Right lobe of liver (tissue), 6 donors: ENCODE measurements around the gene PRR23A. TPM values are rescaled to one million over a fixed set of nuclear protein-coding genes. Genes with fewer than 3 reads are reported as not detected.
A peak's percentile ranks its signal among the peaks of the same experiment; 100 is the strongest.

Source experiments
- ATAC-seq, 4 donors: fragments of 200-7000 bp; cut with Tn5 transposase; one replicate each; pipeline ENCODE4 v1.9.1; 2020; ENCODE audit warnings: mild to moderate bottlenecking in 4 of 4, moderate library complexity in 4 of 4
- DNase-seq, 3 donors: peaks; one replicate each; pipeline ENCODE4 v3.0.0-alpha.2; 2020
- H3K27ac ChIP-seq, 3 donors: fragments of 200-600 bp; one replicate each; pipeline ENCODE4 v1.8.0; 2022
- H3K27me3 ChIP-seq, 2 donors: fragments of 200-600 bp; one replicate each; pipeline ENCODE4 v1.8.0; 2022
- H3K36me3 ChIP-seq, 4 donors: fragments of 200-600 bp; sonication (generic) in 1 of 4; one replicate each; pipeline versions ENCODE4 v1.5.1 to v1.8.0; 2017 to 2022; ENCODE audit warnings: control low read depth in 1 of 4
- H3K4me1 ChIP-seq, 4 donors: fragments of 200-600 bp; sonication (generic) in 1 of 4; one replicate each; pipeline versions ENCODE4 v1.5.1 to v1.8.0; 2017 to 2022; ENCODE audit warnings: control low read depth in 1 of 4
- H3K4me3 ChIP-seq, 3 donors: fragments of 200-600 bp; one replicate each; pipeline ENCODE4 v1.8.0; 2022
- H3K9me3 ChIP-seq, 4 donors: fragments of 200-600 bp; sonication (generic) in 1 of 4; one replicate each; pipeline versions ENCODE4 v1.5.1 to v1.8.0; 2017 to 2022; ENCODE audit warnings: control low read depth in 1 of 4
- POLR2A ChIP-seq: fragments of 450-650 bp; IDR thresholded peaks from one replicate; pipeline ENCODE4 v1.6.1; 2017; ENCODE audit warnings: antibody characterized with exemption, mild to moderate bottlenecking
- WGBS: methylation state at CpG from one replicate; pipeline ENCODE4 v1.1.6; 2018; ENCODE audit warnings: low coverage, low lambda C conversion rate; ENCODE audit not compliant: insufficient coverage; ENCODE audit errors: missing lambda C conversion rate; 5-methylcytosine and 5-hydroxymethylcytosine counted together
- intact Hi-C, 2 donors: fragments of 100-400 bp; cut with DNase I; formaldehyde crosslinking; loops; one replicate each; pipeline versions ENCODE4 v1.11.2 to v1.14.1; 2022
- total RNA-seq, 6 experiments: library from RNA; depleted of rRNA in 2 of 6; stranded (reverse); fragments of >200 nt in 2 of 6; fragmentation: NEBNext Ultra II Directional in 3 of 6; extraction: Animal tissue kit (Norgen Biotek cat#: 25700) in 3 of 6; gene quantifications; one replicate each; pipeline versions ENCODE4 v1.1.0 to v1.2.4, GENCODE V29; 2016 to 2023
- TF ChIP-seq, protein P1 (sequence below), 4 donors: fragments of 200-600 bp in 3 of 4; fragments of 450-650 bp in 1 of 4; IDR thresholded peaks; one replicate each; pipeline versions ENCODE4 v1.5.1 to v1.8.0; 2016 to 2022; ENCODE audit warnings: antibody characterized with exemption in 4 of 4, mild to moderate bottlenecking in 2 of 4
- donor health status: DM: no; HTN: yes; CAD: no.
- donor health status: DM: no; HTN: no; CAD: no.
- donor health status: DM: no; HTN: no; CAD: no.
- donor health status: DM: no; HTN: yes; CAD: no.
- donor health status: DM: no; HTN: yes; CAD: no.

The PRR23A gene
- total RNA-seq, 6 experiments from 2014 or later: not detected

DNA sequence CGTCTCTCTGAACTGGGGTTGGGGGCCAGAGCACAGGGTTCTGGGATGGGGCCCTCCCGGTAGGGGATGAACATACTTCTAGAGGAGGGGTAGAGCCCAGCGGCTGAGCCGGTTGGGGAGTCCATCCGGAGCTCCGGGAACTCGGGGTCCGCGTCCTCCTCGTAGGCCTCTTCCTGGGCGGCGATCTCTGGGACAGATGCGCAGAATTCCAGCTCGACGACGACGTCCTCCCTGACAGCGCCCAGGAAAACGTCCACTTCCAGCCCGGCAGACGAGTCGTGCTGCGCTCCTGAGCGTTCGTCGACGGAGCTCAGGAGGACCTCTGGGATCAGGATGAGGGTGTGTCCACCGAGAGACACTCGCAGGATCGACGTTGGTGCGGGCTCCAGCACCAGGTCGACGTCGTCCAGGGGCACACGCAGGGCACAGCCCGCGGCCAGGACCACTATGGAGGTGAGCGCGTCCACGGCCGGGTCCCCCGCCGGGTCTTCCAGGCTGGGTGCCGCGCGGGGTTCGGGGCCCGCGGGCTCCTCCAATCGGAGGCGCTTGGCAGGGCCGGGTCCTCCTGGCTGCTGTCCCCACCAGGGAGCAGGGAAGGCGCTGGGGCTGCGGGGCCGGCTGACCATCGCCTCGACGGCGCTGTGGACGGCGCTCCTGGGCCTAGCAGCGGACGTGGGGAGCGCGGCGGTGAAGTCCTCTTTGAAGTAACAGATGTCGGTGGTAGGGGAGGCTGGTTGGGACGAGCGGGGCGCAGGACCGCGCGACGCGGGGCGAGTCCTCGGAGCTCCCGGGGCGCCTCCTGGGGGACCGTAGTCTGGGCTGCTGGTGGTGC, 14.2 kb upstream of the PRR23A start:
- Histone ChIP-seq H3K4me3 (no peak overlapping the region), H3K36me3 (no peaks in the 10 kb centered on the region), H3K4me1 (no peaks in the 10 kb centered on the region), H3K27me3 (no peaks in the 10 kb centered on the region), H3K27ac (no peak overlapping the region), H3K9me3 (no peaks in the 10 kb centered on the region)
- DNase-seq (no peak), ATAC-seq (no peak)
- intact Hi-C loops: no loop called here
- no peak for TF ChIP-seq POLR2A
- TF ChIP-seq, protein P1, sequence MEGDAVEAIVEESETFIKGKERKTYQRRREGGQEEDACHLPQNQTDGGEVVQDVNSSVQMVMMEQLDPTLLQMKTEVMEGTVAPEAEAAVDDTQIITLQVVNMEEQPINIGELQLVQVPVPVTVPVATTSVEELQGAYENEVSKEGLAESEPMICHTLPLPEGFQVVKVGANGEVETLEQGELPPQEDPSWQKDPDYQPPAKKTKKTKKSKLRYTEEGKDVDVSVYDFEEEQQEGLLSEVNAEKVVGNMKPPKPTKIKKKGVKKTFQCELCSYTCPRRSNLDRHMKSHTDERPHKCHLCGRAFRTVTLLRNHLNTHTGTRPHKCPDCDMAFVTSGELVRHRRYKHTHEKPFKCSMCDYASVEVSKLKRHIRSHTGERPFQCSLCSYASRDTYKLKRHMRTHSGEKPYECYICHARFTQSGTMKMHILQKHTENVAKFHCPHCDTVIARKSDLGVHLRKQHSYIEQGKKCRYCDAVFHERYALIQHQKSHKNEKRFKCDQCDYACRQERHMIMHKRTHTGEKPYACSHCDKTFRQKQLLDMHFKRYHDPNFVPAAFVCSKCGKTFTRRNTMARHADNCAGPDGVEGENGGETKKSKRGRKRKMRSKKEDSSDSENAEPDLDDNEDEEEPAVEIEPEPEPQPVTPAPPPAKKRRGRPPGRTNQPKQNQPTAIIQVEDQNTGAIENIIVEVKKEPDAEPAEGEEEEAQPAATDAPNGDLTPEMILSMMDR (IDR thresholded peaks at IDR 0.05): no peak
- WGBS: 60% methylated on average over 7 of the region's 81 CpGs

DNA sequence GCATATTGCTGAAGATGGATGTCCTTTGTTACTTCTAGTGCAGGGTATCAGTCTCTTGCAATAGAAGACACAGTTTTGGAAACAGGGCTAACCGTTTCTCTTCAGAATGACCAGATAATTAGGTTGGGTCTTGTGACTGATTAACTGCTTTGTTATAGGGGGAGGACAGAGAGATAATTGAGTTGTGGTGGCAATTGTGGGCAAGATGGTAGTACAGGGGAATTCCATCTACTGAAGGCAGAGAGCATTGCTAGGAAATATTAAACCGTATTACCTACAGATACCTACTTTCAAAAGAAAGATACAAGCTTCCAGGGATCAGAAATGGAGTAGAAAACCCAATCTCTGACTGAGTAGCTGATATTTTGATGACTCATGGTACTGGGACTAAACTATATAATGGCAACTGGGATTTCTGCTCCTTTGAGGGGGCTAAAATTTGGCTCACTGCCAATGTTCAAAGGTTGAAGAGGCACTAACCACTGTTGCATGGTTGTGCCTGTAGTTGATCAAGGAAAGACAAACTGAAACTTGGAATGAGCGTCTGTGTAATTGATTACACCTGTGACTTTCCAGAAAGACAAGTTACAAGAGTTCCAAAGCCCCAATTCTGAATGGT, 10.5 kb upstream of the PRR23A start:
- Histone ChIP-seq H3K36me3 (no peaks in the 10 kb centered on the region), H3K4me3 (no peak overlapping the region), H3K27me3 (no peaks in the 10 kb centered on the region), H3K27ac (no peak overlapping the region), H3K4me1 (no peaks in the 10 kb centered on the region), H3K9me3 (no peaks in the 10 kb centered on the region)
- DNase-seq: no peak
- intact Hi-C loops: no loop called here
- TF ChIP-seq, protein P1 (IDR thresholded peaks at IDR 0.05): no peak
- TF ChIP-seq POLR2A: no peak
- WGBS: 48% methylated on average over 3 of the region's 3 CpGs
- ATAC-seq: peak in 1 of 4 donors; percentile 34

DNA sequence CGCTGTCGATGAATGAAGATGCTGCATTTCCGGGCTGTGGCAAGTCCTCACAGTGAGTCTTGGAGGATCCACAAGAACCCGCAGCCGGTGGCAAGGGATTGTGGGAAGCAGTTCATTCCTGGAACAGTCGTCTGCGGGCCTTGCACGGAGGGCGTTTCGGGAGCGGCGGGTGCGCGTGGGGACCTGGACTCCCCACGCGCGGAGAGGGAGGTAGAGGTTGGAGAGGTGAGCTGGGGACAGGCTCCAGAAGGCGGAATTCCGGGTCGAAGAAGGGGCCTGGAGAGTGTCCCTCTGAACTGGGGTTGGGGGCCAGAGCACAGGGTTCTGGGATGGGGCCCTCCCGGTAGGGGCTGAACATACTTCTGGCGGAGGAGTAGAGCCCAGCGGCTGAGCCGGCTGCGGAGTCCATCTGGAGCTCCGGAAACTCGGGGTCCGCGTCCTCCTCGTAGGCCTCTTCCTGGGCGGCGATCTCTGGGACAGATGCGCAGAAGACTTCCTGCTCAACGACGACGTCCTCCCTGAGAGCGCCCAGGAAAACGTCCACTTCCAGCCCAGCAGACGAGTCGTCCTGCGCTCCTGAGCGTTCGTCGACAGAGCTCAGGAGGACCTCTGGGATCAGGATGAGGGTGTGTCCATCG, 593 bp downstream of the PRR23A start:
- Histone ChIP-seq H3K4me3 (no peak overlapping the region), H3K4me1 (no peaks in the 10 kb centered on the region), H3K27ac (no peak overlapping the region), H3K9me3 (no peaks in the 10 kb centered on the region), H3K36me3 (no peaks in the 10 kb centered on the region), H3K27me3 (no peaks in the 10 kb centered on the region)
- no peak for TF ChIP-seq POLR2A
- TF ChIP-seq, protein P1 (IDR thresholded peaks at IDR 0.05): no peak
- whole genome bisulfite sequencing: 82% methylated on average over 5 of the region's 45 CpGs
- intact Hi-C loops: no loop called here
- DNase-seq (no peak), ATAC-seq (no peak)

DNA sequence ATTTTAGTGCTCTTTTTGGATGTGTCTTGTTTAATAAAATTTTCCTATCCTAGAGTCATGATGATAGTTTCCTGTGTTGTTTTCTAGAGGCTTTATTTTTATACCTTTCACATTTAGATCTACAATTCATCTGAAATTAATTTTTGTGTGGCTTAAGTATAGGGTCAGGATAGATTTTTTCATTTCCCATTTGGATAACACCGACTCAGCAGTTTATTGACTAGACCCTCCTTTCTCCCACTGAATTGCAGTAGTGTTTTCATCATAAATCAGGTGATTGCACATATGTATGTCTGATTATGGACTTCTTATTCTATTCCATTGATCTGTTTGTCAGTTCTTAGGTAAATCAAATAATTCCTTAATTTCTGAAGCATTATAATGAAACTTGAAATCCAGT, 10.4 kb downstream of the PRR23A start:
- H3K27me3 ChIP-seq: no peaks in the 10 kb centered on the region
- H3K27ac ChIP-seq: no peak overlapping the region
- H3K36me3 ChIP-seq: no peaks in the 10 kb centered on the region
- DNase-seq (no peak), ATAC-seq (no peak)
- intact Hi-C loops: no loop called here
- WGBS: 75% methylated on average over 1 of the region's 1 CpG
- H3K4me1 ChIP-seq: no peaks in the 10 kb centered on the region
- TF ChIP-seq, protein P1 (IDR thresholded peaks at IDR 0.05): no peak
- TF ChIP-seq POLR2A: no peak
- H3K9me3 ChIP-seq: no peaks in the 10 kb centered on the region
- no peak overlapping the region for H3K4me3 ChIP-seq
